Measurements from ENCODE around the gene PTPRN2.

The PTPRN2 gene

DNA sequence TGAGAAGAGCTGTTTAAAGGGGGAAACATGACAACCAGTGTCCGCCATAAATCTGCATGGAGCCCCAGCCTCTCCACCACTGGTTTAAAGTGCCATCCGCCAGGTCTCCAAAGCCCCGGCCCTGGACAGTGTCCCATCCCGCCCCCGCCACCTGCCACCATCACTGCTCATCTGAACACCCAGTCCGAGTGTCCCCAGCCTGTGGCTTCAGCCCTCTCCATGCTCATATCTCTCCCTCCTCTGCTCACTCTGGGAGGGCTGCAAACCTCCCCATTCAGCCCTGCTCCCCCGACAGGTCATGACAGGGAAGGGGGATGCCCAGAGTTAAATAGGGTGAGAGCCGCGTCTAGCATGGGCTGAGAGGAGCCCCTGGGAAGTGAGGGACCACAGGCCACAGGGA, 984.6 kb downstream of the PTPRN2 start:
- no CpG with 5 or more reads among the region's 9 CpGs for WGBS, 2 donors (ENCODE audit: extremely low coverage in 2 of 2, insufficient read length in 2 of 2, insufficient replicate concordance in 1 of 2)
- no peak overlapping the region for H2BK15ac ChIP-seq (ENCODE audit: low read length)
- no peak overlapping the region for H2BK5ac ChIP-seq (ENCODE audit: low read length)
- H3K23ac ChIP-seq (ENCODE audit: low read depth, low read length, poor library complexity) = peak overlapping the region; percentile 18
- H3K14ac ChIP-seq (ENCODE audit: low read length) = no peak overlapping the region
- H3K18ac ChIP-seq (ENCODE audit: low read length) = peak overlapping the region; percentile 60
- no peak overlapping the region for H4K91ac ChIP-seq (ENCODE audit: low read depth, low read length, poor library complexity)
- H3K4me3 ChIP-seq (ENCODE audit: low read length in 2 of 2) = no peak overlapping the region
- DNase-seq (ENCODE audit: low spot score) = no peak
- H2AK5ac ChIP-seq (ENCODE audit: low read depth, low read length) = no peak overlapping the region
- no peak overlapping the region for H2AFZ ChIP-seq (ENCODE audit: low read length)
- H3K9ac ChIP-seq (ENCODE audit: low read depth, low read length, poor library complexity) = no peak overlapping the region
- H2BK12ac ChIP-seq (ENCODE audit: low read length) = no peak overlapping the region
- peaks cover 7% of the 10 kb centered on the region for H3K79me1 ChIP-seq (ENCODE audit: low read depth, low read length)
- H4K8ac ChIP-seq (ENCODE audit: low read depth, low read length) = no peak overlapping the region
- H3K4me2 ChIP-seq (ENCODE audit: insufficient read depth, low read length, poor library complexity, severe bottlenecking) = no peak overlapping the region
- H3K36me3 ChIP-seq (replicated peaks in 1 of 2; ENCODE audit: control insufficient read depth in 2 of 2, insufficient read depth in 2 of 2, low read length in 2 of 2) = peaks cover 24 to 97% of the 10 kb centered on the region in 2 donors
- no peak overlapping the region for H3K27ac ChIP-seq (replicated peaks; ENCODE audit: low read length)
- no peaks in the 10 kb centered on the region for H3K27me3 ChIP-seq (ENCODE audit: control insufficient read depth in 3 of 3, insufficient read depth in 3 of 3, low read depth in 1 of 3, low read length in 3 of 3)
- peaks cover 0 to 1% of the 10 kb centered on the region in 2 donors for H3K4me1 ChIP-seq (ENCODE audit: control insufficient read depth in 2 of 2, insufficient read depth in 1 of 2, low read depth in 1 of 2, low read length in 2 of 2)
- H2BK120ac ChIP-seq (ENCODE audit: low read depth, low read length) = no peak overlapping the region
- H3K4ac ChIP-seq (ENCODE audit: low read length) = no peak overlapping the region
- no peaks in the 10 kb centered on the region for H3K9me3 ChIP-seq (replicated peaks in 1 of 2; ENCODE audit: control insufficient read depth in 2 of 2, insufficient read depth in 1 of 2, low read depth in 1 of 2, low read length in 2 of 2)

DNA sequence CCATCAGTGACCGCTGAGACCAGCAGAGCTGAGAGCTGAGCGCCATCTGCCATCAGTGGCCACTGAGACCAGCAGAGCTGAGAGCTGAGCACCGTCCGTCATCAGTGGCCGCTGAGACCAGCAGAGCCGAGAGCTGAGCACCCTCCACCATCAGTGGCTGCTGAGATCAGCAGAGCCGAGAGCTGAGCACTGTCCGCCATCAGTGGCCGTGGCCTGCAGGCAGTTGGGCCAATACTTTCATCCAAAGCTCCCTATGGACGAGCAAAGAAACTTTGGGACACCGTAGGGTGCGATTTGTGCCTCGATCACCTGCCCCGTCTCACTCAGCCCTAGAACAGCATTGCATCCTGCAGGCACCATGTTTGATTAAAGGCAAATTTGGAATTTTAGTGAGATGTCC, 985.0 kb downstream of the PTPRN2 start:
- no peaks in the 10 kb centered on the region for H3K9me3 ChIP-seq (replicated peaks in 1 of 2; ENCODE audit: control insufficient read depth in 2 of 2, insufficient read depth in 1 of 2, low read depth in 1 of 2, low read length in 2 of 2)
- no peak overlapping the region for H3K4ac ChIP-seq (ENCODE audit: low read length)
- peaks cover 28 to 97% of the 10 kb centered on the region in 2 donors for H3K36me3 ChIP-seq (replicated peaks in 1 of 2; ENCODE audit: control insufficient read depth in 2 of 2, insufficient read depth in 2 of 2, low read length in 2 of 2)
- H3K18ac ChIP-seq (ENCODE audit: low read length) = no peak overlapping the region
- H3K4me2 ChIP-seq (ENCODE audit: insufficient read depth, low read length, poor library complexity, severe bottlenecking) = no peak overlapping the region
- no peak overlapping the region for H3K27ac ChIP-seq (replicated peaks; ENCODE audit: low read length)
- DNase-seq (ENCODE audit: low spot score) = no peak
- peaks cover 7% of the 10 kb centered on the region for H3K79me1 ChIP-seq (ENCODE audit: low read depth, low read length)
- no peak overlapping the region for H3K4me3 ChIP-seq (ENCODE audit: low read length in 2 of 2)
- no peak overlapping the region for H3K9ac ChIP-seq (ENCODE audit: low read depth, low read length, poor library complexity)
- WGBS, 2 donors (ENCODE audit: extremely low coverage in 2 of 2, insufficient read length in 2 of 2, insufficient replicate concordance in 1 of 2) = no CpG with 5 or more reads among the region's 14 CpGs
- H2BK15ac ChIP-seq (ENCODE audit: low read length) = no peak overlapping the region
- no peak overlapping the region for H2BK120ac ChIP-seq (ENCODE audit: low read depth, low read length)
- no peak overlapping the region for H2AFZ ChIP-seq (ENCODE audit: low read length)
- H2BK5ac ChIP-seq (ENCODE audit: low read length) = no peak overlapping the region
- H3K4me1 ChIP-seq (ENCODE audit: control insufficient read depth in 2 of 2, insufficient read depth in 1 of 2, low read depth in 1 of 2, low read length in 2 of 2) = peaks cover 0 to 1% of the 10 kb centered on the region in 2 donors
- H2AK5ac ChIP-seq (ENCODE audit: low read depth, low read length) = no peak overlapping the region
- H3K27me3 ChIP-seq (ENCODE audit: control insufficient read depth in 3 of 3, insufficient read depth in 3 of 3, low read depth in 1 of 3, low read length in 3 of 3) = no peaks in the 10 kb centered on the region
- H2BK12ac ChIP-seq (ENCODE audit: low read length) = no peak overlapping the region
- no peak overlapping the region for H4K8ac ChIP-seq (ENCODE audit: low read depth, low read length)
- H3K14ac ChIP-seq (ENCODE audit: low read length) = no peak overlapping the region
- no peak overlapping the region for H3K23ac ChIP-seq (ENCODE audit: low read depth, low read length, poor library complexity)
- no peak overlapping the region for H4K91ac ChIP-seq (ENCODE audit: low read depth, low read length, poor library complexity)

GRCh38 chr7:157602156-157602555, 985.5 kb downstream of the PTPRN2 start:
- H2BK12ac ChIP-seq (ENCODE audit: low read length) = no peak overlapping the region
- H3K4ac ChIP-seq (ENCODE audit: low read length) = no peak overlapping the region
- no peak for DNase-seq (ENCODE audit: low spot score)
- no peak overlapping the region for H2BK15ac ChIP-seq (ENCODE audit: low read length)
- H3K18ac ChIP-seq (ENCODE audit: low read length) = no peak overlapping the region
- H3K4me3 ChIP-seq (ENCODE audit: low read length in 2 of 2) = no peak overlapping the region
- no peak overlapping the region for H2BK120ac ChIP-seq (ENCODE audit: low read depth, low read length)
- H3K9me3 ChIP-seq (replicated peaks in 1 of 2; ENCODE audit: control insufficient read depth in 2 of 2, insufficient read depth in 1 of 2, low read depth in 1 of 2, low read length in 2 of 2) = no peaks in the 10 kb centered on the region
- no peak overlapping the region for H3K27ac ChIP-seq (replicated peaks; ENCODE audit: low read length)
- no peak overlapping the region for H3K14ac ChIP-seq (ENCODE audit: low read length)
- H2BK5ac ChIP-seq (ENCODE audit: low read length) = no peak overlapping the region
- H3K36me3 ChIP-seq (replicated peaks in 1 of 2; ENCODE audit: control insufficient read depth in 2 of 2, insufficient read depth in 2 of 2, low read length in 2 of 2) = peaks cover 30 to 97% of the 10 kb centered on the region in 2 donors
- H3K4me2 ChIP-seq (ENCODE audit: insufficient read depth, low read length, poor library complexity, severe bottlenecking) = no peak overlapping the region
- H3K23ac ChIP-seq (ENCODE audit: low read depth, low read length, poor library complexity) = no peak overlapping the region
- WGBS, 2 donors (ENCODE audit: extremely low coverage in 2 of 2, insufficient read length in 2 of 2, insufficient replicate concordance in 1 of 2) = no CpG with 5 or more reads among the region's 15 CpGs
- no peak overlapping the region for H4K8ac ChIP-seq (ENCODE audit: low read depth, low read length)
- H4K91ac ChIP-seq (ENCODE audit: low read depth, low read length, poor library complexity) = no peak overlapping the region
- H3K27me3 ChIP-seq (ENCODE audit: control insufficient read depth in 3 of 3, insufficient read depth in 3 of 3, low read depth in 1 of 3, low read length in 3 of 3) = no peaks in the 10 kb centered on the region
- peaks cover 7% of the 10 kb centered on the region for H3K79me1 ChIP-seq (ENCODE audit: low read depth, low read length)
- no peak overlapping the region for H3K9ac ChIP-seq (ENCODE audit: low read depth, low read length, poor library complexity)
- H3K4me1 ChIP-seq (ENCODE audit: control insufficient read depth in 2 of 2, insufficient read depth in 1 of 2, low read depth in 1 of 2, low read length in 2 of 2) = no peaks in the 10 kb centered on the region
- H2AFZ ChIP-seq (ENCODE audit: low read length) = no peak overlapping the region
- H2AK5ac ChIP-seq (ENCODE audit: low read depth, low read length) = no peak overlapping the region

GRCh38 chr7:157601530-157601929, 986.1 kb downstream of the PTPRN2 start:
- Histone ChIP-seq H3K9me3 (replicated peaks in 1 of 2; ENCODE audit: control insufficient read depth in 2 of 2, insufficient read depth in 1 of 2, low read depth in 1 of 2, low read length in 2 of 2) (no peaks in the 10 kb centered on the region), H3K4me1 (ENCODE audit: control insufficient read depth in 2 of 2, insufficient read depth in 1 of 2, low read depth in 1 of 2, low read length in 2 of 2) (no peaks in the 10 kb centered on the region), H2BK12ac (ENCODE audit: low read length) (no peak overlapping the region), H3K27me3 (ENCODE audit: control insufficient read depth in 3 of 3, insufficient read depth in 3 of 3, low read depth in 1 of 3, low read length in 3 of 3) (no peaks in the 10 kb centered on the region), H3K27ac (replicated peaks; ENCODE audit: low read length) (no peak overlapping the region), H3K14ac (ENCODE audit: low read length) (no peak overlapping the region), H4K91ac (ENCODE audit: low read depth, low read length, poor library complexity) (no peak overlapping the region), H2BK120ac (ENCODE audit: low read depth, low read length) (no peak overlapping the region), H3K9ac (ENCODE audit: low read depth, low read length, poor library complexity) (no peak overlapping the region), H2BK5ac (ENCODE audit: low read length) (no peak overlapping the region), H2AK5ac (ENCODE audit: low read depth, low read length) (no peak overlapping the region), H3K4ac (ENCODE audit: low read length) (no peak overlapping the region), H3K4me3 (ENCODE audit: low read length in 2 of 2) (no peak overlapping the region), H2AFZ (ENCODE audit: low read length) (no peak overlapping the region), H3K23ac (ENCODE audit: low read depth, low read length, poor library complexity) (no peak overlapping the region), H3K18ac (ENCODE audit: low read length) (no peak overlapping the region), H3K4me2 (ENCODE audit: insufficient read depth, low read length, poor library complexity, severe bottlenecking) (no peak overlapping the region), H3K36me3 (replicated peaks in 1 of 2; ENCODE audit: control insufficient read depth in 2 of 2, insufficient read depth in 2 of 2, low read length in 2 of 2) (peaks cover 33 to 97% of the 10 kb centered on the region in 2 donors), H4K8ac (ENCODE audit: low read depth, low read length) (no peak overlapping the region), H3K79me1 (ENCODE audit: low read depth, low read length) (peaks cover 7% of the 10 kb centered on the region), H2BK15ac (ENCODE audit: low read length) (no peak overlapping the region)
- DNase-seq (ENCODE audit: low spot score) = no peak
- WGBS, 2 donors (ENCODE audit: extremely low coverage in 2 of 2, insufficient read length in 2 of 2, insufficient replicate concordance in 1 of 2) = no CpG with 5 or more reads among the region's 11 CpGs
